Epithelial cell of prostate (primary cell): ENCODE results near the gene PPFIA2.

Experiments
- DNase-seq: peaks from one replicate; pipeline ENCODE4 v3.0.0-alpha.2; 2011; ENCODE audit warnings: low read depth, low spot score
- H3K27ac ChIP-seq: fragments of 450-650 bp; 2 replicates; pipeline ENCODE4 v1.5.1; 2017; ENCODE audit warnings: mild to moderate bottlenecking

Gene PPFIA2

DNA sequence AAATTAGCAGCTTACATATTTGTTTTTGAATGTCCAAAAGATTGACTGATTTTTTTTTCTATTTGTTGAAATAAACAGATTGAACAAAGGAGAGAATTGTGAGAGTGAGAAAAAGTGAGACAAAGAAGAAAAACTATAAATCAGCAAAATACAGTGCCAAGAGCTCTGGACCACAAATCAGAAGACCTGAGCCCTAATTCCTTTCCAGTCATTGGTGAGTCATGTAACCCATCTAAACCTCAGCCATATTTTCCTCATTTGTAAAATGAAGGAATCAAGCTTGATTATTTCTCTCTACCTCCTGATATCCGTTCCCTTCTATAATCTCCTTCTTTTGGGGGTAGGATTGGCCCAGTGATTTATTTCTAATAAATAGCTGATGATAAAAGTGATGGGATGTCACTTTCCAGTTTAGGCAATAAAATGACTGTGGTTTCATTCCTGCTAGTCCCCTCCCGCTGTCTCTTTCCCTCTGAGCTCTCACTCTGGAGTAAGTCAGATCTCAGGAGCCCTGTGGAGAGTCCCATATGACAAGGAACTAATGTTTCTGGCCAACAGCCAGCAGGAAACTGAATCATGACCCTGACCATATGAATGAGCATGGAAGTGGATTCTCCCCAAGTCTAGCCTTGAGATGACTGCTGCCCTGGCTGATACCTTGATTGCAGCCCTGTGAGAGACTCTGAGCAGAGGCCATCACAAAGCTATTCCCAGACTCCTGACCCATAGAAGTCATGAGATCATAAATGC is 462.4 kb downstream of the PPFIA2 start:
- DNase-seq, result no peak
- H3K27ac ChIP-seq, result no peak overlapping the region

GRCh38 chr12:81295251-81295650 is 463.9 kb downstream of the PPFIA2 start:
- H3K27ac ChIP-seq, result no peak overlapping the region
- no peak for DNase-seq

DNA sequence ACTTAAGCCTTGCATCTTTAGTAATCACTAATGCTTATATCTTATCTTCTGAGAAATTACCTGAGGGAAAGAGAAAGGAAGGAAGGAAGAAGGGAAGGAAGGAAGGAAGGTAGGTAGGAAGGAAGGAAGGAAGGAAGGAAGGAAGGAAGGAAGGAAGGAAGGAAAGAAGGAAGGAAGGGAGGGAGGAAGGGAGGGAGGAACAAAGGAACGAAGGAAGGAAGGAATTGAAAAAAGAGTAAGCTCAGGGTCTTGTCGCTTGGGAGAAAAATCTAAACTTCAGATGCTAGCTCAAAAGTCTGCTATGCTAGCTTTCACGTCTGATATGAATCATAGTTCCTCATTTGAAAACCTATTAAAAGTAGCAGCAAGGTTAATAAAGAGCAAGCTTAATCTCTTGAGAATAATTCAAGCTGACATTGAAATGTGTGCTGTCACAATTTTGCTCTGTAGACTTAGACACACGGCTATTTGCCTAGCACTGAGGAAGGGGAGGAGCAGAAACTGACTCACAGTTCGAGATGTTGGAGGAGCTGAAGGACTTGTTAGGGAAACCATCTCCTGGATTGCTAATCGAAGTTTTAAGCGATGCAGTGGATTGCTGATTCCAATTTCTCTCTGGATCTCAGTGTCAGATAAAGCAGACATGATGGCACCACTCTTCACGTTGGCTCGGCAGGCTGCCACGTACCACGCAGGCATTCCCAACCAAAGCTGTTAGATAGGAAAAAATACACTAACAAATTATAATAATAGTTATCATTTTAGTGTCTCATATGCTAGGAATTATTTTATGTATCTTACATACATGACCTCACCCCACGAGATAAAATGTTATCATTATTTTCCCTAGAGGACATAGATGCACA is 464.6 kb downstream of the PPFIA2 start:
- DNase-seq, result no peak

GRCh38 chr12:81288651-81289050 is 470.5 kb downstream of the PPFIA2 start:
- DNase-seq, result no peak
- H3K27ac ChIP-seq, result no peak overlapping the region

More for the DNA sequence above, 464.6 kb downstream of the PPFIA2 start:
- no peak overlapping the region for H3K27ac ChIP-seq

GRCh38 chr12:81284137-81284536 is 475.0 kb downstream of the PPFIA2 start:
- no peak overlapping the region for H3K27ac ChIP-seq
- DNase-seq, result no peak

- H3K27ac ChIP-seq, result no peak overlapping the region
- no peak for DNase-seq
Measured at GRCh38 chr12:81274637-81275529, 484.3 kb downstream of the PPFIA2 start.

DNA sequence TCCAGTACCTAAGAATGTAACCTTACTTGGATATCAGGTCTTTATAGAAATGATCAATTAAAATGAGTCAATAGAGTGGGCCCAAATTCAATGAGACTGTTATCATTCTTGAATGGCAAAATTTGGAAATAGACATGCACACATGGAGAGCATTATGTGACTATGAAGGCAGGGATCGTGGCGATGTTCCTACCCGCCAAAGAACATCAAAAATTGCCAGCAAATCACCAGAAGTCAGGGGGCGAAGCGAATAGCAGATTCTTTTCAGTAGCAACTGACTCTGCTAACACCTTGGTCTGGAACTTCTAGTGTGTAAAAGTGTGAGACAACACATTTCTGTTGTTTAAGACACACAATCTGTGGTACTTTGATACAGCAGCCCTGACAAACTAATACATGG is 488.8 kb downstream of the PPFIA2 start:
- no peak overlapping the region for H3K27ac ChIP-seq
- no peak for DNase-seq

DNA sequence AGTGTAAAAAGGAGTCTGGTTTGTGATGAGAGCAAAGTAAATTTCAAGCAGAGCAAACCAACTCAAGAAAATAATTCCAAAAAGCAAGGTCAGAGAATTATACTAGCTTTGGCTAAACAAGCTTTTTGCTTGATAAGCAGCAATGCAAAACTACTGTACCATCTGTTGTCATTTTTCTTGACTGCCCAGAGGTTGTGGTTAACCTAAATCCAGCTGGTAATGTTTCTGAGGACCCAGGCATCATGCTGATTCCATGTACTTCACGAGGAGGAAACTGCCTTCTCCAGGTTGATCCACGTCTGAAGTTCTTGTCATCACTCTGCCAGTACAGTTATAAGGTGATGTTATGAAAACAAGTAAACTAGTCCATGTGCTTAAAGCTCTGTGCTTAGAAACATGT is 496.1 kb downstream of the PPFIA2 start:
- no peak overlapping the region for H3K27ac ChIP-seq
- no peak for DNase-seq

- no peak overlapping the region for H3K27ac ChIP-seq
- no peak for DNase-seq
Measured at GRCh38 chr12:81261508-81262207, 497.5 kb downstream of the PPFIA2 start.

DNA sequence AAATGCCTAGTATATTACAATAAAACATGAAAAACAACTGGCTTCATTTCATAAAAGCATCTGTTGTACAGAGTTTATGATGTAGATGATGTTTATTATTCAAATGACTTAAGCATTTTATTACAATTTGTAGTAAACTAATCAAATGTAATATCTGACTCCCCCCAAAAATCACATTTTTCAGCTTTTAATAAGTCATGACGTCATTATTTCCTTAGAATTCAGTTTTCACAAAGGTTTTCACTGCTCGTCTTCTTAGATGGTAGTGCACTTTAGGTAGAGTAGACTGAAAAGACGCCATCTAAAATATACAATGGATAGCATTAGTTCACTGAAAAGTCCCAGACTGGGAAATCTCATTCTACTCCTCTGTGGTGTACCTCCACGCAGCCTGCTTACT is 499.8 kb downstream of the PPFIA2 start:
- no peak for DNase-seq
- H3K27ac ChIP-seq, result no peak overlapping the region

- no peak for DNase-seq
- no peak overlapping the region for H3K27ac ChIP-seq
Measured at GRCh38 chr12:81257947-81258551, 501.1 kb downstream of the PPFIA2 start.

- H3K27ac ChIP-seq, result no peak overlapping the region
- no peak for DNase-seq
Measured at GRCh38 chr12:81255947-81256346, 503.2 kb downstream of the PPFIA2 start.

DNA sequence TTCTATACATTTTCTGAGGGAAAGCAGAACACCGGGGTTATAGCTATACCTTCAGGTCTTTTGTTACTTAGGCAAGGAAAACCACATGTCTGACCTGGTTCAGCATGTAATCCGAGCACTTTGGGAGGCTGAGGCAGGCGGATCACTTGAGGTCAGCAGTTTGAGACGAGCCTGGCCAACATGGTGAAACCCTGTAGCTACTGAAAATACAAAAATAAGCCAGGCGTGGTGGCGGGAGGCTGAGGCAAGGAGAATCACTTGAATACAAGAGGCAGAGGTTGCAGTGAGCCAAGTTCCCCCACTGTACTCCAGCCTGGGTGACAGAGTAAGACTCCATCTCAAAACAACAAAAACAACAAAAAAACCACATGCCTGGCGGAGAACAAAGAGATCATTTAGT is 503.7 kb downstream of the PPFIA2 start:
- DNase-seq, result no peak
- no peak overlapping the region for H3K27ac ChIP-seq

DNA sequence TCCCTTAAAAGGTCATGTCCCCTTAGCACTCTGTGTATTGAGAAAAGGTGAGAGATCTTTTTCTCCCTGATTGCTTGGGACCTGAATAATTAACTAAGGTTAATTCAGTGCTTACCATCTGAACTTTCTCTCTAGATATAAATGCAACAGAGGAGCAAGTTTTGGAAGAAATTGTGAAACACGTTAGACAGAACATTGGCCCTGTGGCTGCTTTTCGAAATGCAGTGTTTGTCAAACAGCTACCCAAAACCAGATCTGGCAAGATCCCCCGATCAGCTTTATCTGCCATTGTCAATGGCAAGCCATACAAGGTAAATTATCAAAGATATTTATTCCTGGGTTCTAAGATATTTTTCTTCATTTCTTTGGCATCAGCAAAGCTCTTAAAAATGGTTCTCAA is 505.8 kb downstream of the PPFIA2 start:
- no peak for DNase-seq
- no peak overlapping the region for H3K27ac ChIP-seq

DNA sequence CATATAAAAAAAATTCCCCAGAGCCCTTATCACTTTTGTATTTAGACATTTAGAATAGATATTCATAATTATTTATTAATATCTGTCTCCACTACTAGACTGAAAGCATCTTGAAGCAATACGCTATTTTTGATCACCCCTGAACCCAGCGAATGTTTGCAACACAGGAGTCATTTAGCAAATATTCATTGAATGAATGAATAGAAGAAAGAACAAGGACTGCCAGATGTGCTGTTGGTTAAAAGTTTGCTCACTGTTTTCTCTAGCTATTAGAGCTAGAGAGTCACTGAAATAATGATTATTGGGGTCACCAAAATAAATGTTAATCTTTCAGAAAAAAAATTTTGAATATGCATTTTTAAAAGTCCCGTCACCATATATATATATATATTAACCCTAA is 506.9 kb downstream of the PPFIA2 start:
- no peak for DNase-seq
- no peak overlapping the region for H3K27ac ChIP-seq

GRCh38 chr12:81249976-81250375 is 509.2 kb downstream of the PPFIA2 start:
- H3K27ac ChIP-seq, result no peak overlapping the region
- no peak for DNase-seq

GRCh38 chr12:81245907-81246570 is 513.1 kb downstream of the PPFIA2 start:
- no peak overlapping the region for H3K27ac ChIP-seq
- no peak for DNase-seq

GRCh38 chr12:81245458-81245857 is 513.7 kb downstream of the PPFIA2 start:
- no peak overlapping the region for H3K27ac ChIP-seq
- no peak for DNase-seq
